ENCODE results near the gene ZNHIT3.

Gene ZNHIT3

DNA sequence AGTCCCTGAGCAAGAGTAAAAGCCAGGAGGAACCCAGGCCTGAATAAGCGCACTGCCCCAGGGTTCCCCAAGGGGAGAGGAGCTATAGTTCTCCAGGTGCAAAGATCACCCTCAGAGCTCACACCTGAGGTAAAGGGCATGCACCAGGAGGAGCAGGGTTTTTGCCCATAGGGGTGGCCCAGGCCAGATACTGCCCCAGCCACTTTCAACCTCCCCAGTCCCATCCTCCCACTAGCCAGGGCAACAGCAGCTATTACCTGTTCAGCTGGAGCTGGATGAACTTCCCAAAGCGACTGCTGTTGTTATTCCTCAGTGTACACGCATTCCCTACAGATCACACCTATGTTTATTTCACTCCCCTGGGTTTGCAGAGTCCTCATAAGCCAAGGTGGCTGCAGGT lies 28.4 kb downstream of the ZNHIT3 start:
- peak; percentile 45 for DNase-seq

DNA sequence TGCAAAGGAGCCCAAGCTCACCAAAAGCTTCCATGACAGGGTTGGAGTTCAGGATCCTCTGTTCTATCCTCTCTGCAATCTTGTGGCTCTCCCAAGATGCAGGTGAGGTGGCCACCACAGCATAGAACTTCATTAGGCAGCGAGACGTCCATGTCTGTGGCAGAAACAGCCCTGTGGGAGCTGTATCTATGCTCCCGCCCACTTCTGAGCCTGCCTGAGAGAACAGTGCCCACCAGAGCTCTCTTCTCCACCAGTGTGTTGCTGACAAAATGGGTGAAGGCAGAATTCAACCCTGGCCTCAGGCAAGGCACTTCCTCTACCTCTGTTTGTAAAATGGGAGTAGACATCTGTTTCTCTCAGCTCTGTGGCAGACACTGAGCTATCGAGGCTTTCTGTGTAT lies 29.4 kb downstream of the ZNHIT3 start:
- no peak for DNase-seq

DNA sequence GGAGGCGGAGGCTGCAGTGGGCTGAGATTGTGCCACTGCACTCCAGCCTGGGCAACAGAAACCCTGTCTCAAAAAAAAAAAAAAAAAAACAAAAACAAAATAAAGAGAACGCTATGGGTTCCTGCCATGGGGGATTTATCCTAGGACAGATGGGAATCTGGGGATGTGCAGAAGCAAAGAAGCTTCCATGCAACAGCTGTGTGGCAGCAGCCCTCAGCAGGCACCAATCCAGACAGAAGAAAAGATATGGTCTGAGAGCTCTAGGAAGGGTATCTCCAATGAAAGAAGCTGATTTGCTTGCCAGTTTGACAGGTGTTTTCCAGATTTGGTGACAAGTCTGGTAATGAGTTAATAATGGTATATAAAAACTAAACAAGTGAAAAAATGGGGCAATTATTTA lies 36.6 kb downstream of the ZNHIT3 start:
- DNase-seq = peak; percentile 14

DNA sequence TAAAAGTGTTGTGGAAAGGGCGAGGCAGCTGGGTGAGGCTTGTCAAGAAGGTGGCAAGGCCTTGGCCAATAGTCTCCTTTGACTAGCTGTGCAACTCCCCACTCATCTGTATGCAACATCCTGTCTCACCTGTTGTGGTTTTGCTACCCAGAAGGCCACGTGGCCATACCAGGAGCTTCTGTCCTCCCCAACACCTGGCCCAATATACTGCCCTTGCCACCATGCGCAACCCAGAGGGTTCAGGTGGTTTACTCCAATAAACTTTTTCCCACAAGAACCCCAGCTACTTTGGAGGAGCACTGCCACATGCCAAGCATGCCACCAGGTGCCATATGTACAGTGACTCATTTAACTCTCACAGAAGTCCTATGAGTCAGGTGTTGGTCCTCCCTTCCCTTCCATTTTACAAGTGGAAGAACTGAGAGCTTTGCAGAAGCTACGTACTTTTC lies 38.0 kb downstream of the ZNHIT3 start:
- no peak for DNase-seq

DNA sequence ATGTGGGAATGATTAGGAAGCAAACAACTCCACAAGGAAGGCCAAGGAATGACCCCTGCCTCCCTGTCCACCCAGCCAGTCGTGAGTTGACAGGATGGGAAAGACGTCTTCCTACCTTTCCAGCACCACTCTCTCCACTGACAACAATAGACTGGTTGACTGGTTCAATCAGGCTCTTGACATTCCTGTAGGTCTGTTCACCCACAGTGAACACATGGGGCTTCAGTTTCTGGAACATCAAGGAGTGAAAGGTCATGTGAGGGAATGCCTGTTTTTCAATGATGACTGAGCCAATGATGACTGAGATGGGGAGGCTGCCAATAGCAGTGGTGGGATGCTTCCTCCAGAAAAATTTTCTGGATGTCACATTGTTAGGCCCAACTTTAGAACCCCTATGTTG lies 38.6 kb downstream of the ZNHIT3 start:
- peak; percentile 52 for DNase-seq

DNA sequence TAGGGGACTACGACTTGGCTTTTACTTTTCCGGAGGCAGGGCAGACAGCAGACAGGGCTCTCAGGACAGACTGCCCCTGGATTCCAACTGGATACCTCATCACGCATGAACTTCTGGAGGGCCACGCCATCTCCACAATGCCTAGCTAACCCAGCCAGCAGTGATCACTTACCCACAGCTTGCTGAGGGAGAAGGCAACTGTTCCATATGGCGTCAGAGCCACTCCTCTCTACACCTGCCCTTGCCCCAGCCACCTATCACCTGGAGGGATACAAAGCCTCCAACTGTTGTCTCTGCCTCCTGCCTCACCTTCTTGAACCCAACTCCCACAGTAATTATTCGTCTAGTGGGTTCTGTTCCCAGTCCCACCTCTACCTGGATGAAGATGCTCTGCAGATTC lies 39.4 kb downstream of the ZNHIT3 start:
- no peak for DNase-seq

DNA sequence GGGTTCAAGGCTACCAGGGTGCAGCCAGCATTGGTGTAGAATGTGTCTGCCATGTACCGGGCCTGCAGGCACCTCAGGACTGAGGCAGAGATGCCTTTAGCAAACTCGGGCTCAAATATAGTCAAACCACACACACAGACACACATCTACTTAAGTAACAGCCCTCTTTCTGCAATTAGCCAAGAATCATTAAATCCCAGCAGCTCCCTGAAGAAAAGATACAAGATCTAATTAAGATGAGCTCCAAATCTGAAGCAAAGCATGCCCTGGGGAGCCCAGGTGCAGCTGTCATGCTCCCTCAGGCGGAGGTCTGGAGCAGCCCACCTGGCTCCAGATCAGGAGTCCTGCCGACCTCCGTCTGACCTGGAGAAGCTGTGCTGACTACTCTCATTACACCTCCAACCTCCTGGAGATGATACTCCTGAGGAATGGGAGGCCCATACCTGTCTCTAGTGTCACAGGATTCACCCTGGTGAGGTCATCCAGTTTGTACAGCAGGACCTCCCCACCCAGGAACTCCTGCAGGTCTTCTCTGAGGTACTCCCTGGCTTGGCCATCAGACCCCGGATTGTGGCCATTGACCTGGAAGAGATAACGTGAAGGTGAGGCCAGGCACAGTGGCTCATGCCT lies 41.3 kb downstream of the ZNHIT3 start:
- DNase-seq = peak; percentile 53

DNA sequence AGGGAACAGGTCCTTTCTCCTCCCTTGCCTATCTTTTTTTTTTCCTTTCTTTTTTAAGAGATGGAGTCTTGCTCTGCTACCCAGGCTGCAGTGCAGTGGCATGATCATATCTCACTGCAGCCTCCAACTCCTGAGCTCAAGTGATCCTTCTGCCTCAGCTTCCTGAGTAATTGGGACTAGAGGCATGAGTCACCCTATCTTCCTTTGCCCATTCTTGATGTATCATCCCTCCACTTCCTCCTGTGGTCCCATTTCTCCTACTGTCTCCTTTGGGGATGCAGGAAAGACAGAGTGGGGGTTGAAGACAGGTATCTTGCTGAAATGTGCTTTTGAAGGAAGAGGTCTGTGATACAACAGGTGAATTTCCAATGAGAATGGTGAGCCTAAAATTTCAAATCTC lies 42.6 kb downstream of the ZNHIT3 start:
- DNase-seq = peak; percentile 57

DNA sequence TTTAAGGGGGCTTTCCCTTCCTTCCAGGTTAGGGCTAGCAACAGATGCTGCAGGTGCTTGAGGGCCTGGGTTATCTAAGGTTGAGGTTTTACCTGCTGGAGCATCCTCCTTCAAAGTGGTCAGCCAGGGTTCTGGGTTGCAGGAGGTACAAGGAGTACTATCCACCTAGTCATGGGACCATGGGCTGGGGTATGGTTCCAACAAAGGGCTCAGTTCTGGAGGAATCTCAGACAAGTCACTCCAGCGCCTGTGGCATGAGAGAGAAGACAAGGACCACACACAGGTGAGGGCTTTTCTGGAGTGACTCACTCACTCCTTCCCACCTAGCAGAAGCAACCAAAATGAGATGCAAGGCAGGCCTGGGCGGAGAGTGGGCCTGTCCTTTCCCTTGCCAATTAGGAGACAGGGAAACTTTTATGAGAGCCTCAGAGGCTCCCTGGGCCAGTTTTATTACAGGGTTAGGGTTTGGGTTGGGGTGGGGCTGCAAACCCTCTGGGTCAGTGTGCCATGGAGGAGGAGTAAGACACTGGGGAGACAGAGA lies 46.0 kb downstream of the ZNHIT3 start:
- peak; percentile 69 for DNase-seq

DNA sequence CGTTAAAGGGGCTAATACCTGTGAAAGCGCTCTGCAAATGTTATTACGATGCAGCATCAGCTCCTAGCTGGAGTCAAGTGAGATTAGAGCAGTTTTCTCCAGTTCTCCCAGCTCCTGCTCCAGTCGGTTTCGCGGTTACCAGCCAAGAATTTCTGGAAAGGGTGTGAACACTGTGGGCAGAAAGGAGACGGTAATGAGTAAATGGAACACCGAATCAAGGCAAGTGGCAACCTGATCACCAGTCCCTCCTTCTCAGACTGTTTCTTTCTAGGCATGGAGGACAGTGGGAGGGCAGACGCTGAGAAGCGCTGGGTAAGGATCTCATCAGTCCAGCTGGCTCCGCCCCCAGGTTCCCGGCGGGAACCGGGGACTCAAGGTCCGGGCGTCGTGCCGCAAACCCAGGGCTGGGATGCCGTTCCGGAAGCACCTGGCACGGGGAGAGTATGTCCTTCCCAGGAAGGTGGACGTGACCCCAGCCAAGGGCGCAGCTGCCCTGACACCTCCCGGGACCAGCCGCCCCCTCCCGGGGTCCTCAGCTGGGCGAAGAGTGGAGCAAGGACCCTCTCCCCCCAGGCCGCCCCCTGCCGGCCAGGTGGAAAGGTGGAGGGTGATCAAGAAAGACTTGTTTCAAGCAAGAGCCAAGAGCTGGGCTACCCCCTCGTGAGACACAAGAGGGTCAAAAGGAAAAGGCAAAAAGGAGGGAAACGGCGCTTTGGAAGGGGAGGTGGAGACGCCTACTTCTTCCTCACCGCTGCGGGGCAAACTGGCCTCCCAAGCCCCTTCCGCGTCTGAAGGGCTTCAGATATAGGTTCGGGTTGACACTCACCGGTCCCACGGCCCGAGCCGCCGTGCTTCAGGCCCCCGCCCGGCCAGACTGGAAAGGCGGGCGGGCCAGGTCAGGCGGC lies 47.7 kb downstream of the ZNHIT3 start:
- DNase-seq = peak; percentile 90

DNA sequence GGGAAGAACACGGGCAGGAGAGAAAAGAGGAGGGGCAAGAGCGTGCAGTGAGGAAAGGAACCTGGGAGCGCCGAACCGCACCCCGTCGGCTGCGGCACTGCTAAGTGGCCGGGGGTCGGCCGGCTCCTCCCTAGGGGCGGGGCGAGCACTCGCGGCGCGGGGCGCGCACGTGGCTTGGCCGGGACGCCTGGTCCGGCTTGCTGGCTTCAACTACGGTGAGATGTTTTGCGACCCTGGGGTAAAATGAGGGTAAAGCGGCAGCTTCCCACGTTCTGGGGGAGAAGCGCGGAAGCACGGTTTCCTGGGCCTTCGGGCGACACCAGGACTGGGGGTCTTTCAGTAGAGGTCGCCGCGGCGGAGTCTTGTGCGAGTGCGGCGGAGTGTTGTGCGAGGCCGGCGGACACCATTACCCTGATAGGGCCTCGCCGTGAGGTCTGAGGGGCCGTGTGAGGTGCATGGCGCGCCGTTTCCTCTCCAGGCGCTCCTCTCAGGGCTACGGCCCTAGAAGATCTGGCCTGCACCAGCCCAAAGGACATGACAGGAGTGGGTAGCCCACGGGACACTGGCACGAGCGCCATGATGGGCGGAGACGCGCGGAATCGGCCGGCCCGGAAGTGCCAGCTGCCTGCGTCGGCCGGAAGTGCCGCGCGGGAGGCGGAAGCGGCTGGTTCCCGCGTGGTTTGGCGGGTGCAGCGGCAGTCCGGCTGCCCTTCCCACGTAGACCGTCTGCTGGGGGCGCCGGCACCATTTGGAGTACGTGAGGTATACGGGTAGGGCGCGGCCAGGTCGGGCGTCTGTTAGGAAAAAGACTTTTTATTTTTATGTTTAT lies 48.6 kb downstream of the ZNHIT3 start, which contains the start of the genes MYO19 and PIGW:
Gene MYO19 (minus strand): TSS at position 29 of the 829 bp plus-strand sequence. CDS start 2,330 bp downstream, outside the sequence.
Gene PIGW (plus strand): TSS at position 148 of the 829 bp plus-strand sequence. CDS start 2,115 bp downstream, outside the sequence.
- DNase-seq = peak; percentile 97

DNA sequence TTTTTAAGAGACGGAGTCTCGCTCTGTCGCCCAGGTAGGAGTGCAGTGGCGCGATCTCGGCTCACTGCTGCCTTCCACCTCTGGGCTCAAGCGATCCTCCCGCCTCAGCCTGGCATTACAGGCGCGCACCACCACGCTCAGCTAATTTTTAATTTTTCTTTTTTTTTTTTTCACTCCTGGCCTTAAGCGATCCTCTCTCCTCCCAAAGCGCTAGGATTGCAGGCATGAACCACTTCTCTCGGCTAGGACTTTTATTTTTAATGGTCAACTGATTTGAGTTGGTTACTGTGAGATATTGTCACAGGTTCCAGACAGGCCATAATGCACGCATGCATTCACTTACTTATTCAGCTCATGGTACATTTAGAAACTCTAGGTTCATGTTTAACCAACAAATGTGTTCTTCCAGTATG lies 49.2 kb downstream of the ZNHIT3 start:
- no peak for DNase-seq

DNA sequence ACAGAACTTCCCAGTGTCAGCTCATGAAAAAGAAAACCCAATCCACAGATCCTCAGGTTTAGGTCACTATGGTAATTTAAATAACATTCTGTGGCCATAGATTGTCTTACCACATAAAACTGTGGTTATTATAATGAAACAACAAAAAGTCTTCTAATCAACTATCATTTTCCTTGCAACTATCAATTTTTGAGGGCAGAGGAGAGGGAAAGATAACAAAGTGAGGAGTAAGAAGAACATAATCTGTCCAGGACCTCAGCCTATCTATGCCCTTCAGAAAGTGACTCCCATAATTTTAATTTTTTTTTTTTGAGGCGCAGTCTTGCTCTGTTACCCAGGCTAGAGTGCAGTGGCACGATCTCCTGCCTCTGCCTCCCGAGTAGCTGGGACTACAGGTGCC lies 54.2 kb downstream of the ZNHIT3 start:
- DNase-seq = no peak

DNA sequence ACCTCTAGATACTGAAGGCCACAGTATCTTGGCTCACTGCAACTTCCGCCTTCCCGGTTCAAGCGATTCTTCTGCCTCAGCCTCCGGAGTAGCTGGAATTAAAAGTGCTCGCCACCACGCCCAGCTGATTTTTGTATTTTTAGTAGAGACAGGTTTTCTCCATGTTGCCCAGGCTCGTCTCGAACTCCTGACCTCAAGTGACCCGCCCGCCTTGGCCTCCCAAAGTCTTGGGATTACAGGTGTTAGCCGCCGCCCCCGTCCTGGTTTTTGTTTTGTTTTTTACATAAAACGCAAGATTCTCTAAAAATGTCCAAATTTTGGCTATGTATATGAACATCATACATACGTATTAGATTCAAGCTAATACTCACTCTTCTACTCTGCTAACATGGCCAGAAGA lies 56.3 kb downstream of the ZNHIT3 start:
- DNase-seq = no peak

DNA sequence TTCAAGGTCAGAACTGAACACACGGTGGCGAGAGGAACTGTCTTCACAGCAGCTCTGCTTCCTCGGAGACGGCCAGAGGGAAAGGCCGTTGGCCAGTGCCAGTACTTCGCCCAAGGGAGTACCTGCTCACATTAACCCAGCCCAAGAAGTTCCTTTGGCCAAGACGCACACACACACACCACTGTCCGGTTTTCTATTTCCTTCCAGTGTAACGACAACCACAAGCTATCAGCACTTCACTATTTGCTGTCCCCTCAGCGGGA lies 57.5 kb downstream of the ZNHIT3 start:
- peak; percentile 84 for DNase-seq

DNA sequence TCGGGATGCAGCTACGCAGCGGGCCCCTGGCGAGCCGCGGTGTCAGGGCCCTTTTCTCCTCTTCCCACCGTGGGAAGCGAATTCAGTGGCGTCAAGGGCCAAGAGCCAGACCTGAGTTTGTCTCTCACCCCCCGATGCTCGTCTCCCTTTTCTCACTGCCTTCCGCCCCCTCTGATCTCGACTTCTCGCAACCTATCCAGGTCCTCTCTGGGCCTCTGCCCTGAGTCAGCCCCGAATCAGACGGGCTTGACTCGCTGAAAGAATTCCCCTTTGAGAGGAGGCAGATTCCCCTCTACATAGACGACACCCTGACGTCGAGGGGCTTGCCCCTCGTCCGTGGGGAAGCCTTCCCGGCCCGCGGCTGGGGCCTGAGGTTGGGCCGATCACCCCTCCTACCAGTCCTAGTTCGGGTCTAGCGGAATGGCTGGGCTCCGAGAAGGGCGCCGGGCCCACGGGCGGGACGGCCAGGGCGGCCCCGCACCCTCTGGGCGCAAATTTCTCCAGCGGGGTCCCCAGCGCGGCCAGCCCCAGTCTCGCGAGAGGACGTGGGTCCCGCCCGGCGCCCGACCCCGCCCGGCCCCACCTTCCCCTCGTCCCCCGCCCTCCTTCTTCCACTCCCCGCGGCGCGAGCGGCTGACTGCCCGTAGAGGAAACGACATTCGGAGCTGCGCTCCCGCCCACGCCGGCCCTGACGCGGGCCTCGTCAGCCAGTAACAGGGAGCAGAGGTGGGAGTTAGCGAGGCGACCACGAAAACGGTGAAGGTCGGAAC lies 58.0 kb downstream of the ZNHIT3 start, which contains the start of gene GGNBP2:
Gene GGNBP2 (plus strand): TSS at position 613 of the 770 bp plus-strand sequence. CDS start 806 bp downstream, outside the sequence.
- peak; percentile 98 for DNase-seq

DNA sequence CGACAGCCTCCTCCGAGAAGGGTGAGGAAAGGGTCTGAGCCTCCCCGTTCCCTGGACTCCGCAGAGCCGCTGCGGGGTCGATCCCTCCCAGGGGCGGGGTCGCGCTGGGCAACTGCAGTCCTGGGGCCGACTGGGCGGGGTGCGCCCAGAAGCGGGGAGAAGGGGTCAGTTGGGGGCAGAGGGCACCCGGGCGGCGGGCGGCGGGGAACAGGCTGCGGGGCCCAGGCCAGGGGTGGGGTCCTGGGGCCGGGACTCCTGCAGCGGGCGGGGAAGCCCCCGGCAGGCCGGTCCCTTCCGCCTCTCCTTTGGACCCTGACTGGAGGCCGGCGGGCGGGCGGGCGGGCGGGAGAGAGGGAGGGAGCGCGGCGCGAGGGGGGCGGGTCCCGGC lies 58.6 kb downstream of the ZNHIT3 start:
- no peak for DNase-seq

Data from islet precursor cell (in vitro differentiated cells).